Measurements from ENCODE around the gene IQSEC3. TPM values are rescaled to one million over a fixed set of nuclear protein-coding genes. Genes with fewer than 3 reads are reported as not detected.

IQSEC3 gene
- total RNA-seq, 3 donors from 2014 or later (not counting 1 experiment from before 2014, with no cell fraction given): 4.4 to 7.1 (median 5.3) TPM

DNA sequence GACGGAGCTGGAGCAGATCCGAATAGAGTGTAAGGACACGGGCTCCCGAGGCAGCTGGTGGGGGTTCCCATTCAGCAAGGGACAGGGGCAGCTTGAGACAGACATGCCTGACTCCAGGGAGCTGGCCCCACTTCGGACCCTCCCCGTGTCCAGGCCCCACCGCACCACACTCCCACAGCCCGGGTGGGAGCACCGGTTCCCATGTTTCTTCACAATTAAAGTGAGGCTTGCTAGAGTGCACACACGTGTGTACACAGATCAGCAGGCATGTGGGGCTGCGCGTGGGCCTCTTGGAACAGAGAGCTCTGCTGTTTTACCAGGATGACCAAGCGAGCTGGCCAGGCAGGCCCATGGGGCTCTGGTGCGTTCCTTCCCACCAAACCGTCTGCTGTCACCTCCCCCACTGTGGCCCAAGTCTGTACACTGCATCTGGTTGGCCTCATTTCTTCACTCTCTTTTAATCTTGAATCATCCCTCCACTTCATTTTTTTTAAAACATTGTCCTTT lies 99.3 kb downstream of the IQSEC3 start:
- intact Hi-C loops (cut with micrococcal nuclease): no loop called here
- Mint-ChIP-seq H3K27ac (no peak overlapping the region), H3K9me3 (no peaks in the 10 kb centered on the region), H3K36me3 (no peaks in the 10 kb centered on the region), H3K27me3 (ENCODE audit: low read depth in 2 of 2) (peaks cover 0 to 11% of the 10 kb centered on the region in 2 donors), H3K4me3 (no peak overlapping the region), H3K4me1 (peaks cover 17 to 18% of the 10 kb centered on the region in 2 donors)
- TF ChIP-seq, protein P1, sequence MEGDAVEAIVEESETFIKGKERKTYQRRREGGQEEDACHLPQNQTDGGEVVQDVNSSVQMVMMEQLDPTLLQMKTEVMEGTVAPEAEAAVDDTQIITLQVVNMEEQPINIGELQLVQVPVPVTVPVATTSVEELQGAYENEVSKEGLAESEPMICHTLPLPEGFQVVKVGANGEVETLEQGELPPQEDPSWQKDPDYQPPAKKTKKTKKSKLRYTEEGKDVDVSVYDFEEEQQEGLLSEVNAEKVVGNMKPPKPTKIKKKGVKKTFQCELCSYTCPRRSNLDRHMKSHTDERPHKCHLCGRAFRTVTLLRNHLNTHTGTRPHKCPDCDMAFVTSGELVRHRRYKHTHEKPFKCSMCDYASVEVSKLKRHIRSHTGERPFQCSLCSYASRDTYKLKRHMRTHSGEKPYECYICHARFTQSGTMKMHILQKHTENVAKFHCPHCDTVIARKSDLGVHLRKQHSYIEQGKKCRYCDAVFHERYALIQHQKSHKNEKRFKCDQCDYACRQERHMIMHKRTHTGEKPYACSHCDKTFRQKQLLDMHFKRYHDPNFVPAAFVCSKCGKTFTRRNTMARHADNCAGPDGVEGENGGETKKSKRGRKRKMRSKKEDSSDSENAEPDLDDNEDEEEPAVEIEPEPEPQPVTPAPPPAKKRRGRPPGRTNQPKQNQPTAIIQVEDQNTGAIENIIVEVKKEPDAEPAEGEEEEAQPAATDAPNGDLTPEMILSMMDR (IDR thresholded peaks at IDR 0.05): no peak
- Histone ChIP-seq H3K27me3 (ENCODE audit: control insufficient read depth, insufficient read depth, low read length) (no peaks in the 10 kb centered on the region), H3K4me3 (ENCODE audit: low read length) (no peak overlapping the region), H3K4me1 (ENCODE audit: control insufficient read depth, insufficient read depth, low read length) (peaks cover 8% of the 10 kb centered on the region), H3K36me3 (ENCODE audit: control insufficient read depth, insufficient read depth, low read length) (no peaks in the 10 kb centered on the region), H3K27ac (ENCODE audit: low read length) (no peak overlapping the region), H3K9me3 (ENCODE audit: control insufficient read depth, insufficient read depth, low read length) (no peaks in the 10 kb centered on the region)
- 91% methylated on average over 15 of the region's 15 CpGs for whole genome bisulfite sequencing (ENCODE audit: insufficient coverage)
- DNase-seq (no peak), ATAC-seq (no peak)

GRCh38 chr12:166425-167075 lies 100.0 kb downstream of the IQSEC3 start:
- Histone ChIP-seq H3K27ac (ENCODE audit: low read length) (no peak overlapping the region), H3K4me1 (ENCODE audit: control insufficient read depth, insufficient read depth, low read length) (peaks cover 8% of the 10 kb centered on the region), H3K9me3 (ENCODE audit: control insufficient read depth, insufficient read depth, low read length) (no peaks in the 10 kb centered on the region), H3K36me3 (ENCODE audit: control insufficient read depth, insufficient read depth, low read length) (no peaks in the 10 kb centered on the region), H3K27me3 (ENCODE audit: control insufficient read depth, insufficient read depth, low read length) (no peaks in the 10 kb centered on the region), H3K4me3 (ENCODE audit: low read length) (no peak overlapping the region)
- intact Hi-C loops (cut with micrococcal nuclease): no loop called here
- H3K36me3 Mint-ChIP-seq: no peaks in the 10 kb centered on the region
- H3K27ac Mint-ChIP-seq: no peak overlapping the region
- WGBS (ENCODE audit: insufficient coverage): 88% methylated on average over 11 of the region's 11 CpGs
- TF ChIP-seq, protein P1 (IDR thresholded peaks at IDR 0.05): no peak
- no peaks in the 10 kb centered on the region for H3K9me3 Mint-ChIP-seq
- DNase-seq: no peak
- H3K4me3 Mint-ChIP-seq: no peak overlapping the region
- ATAC-seq: no peak
- peaks cover 17 to 18% of the 10 kb centered on the region in 2 donors for H3K4me1 Mint-ChIP-seq
- H3K27me3 Mint-ChIP-seq (ENCODE audit: low read depth in 2 of 2): peaks cover 3 to 11% of the 10 kb centered on the region in 2 donors

GRCh38 chr12:167959-168600 lies 101.5 kb downstream of the IQSEC3 start:
- Mint-ChIP-seq H3K27me3 (ENCODE audit: low read depth in 2 of 2) (peaks cover 3 to 11% of the 10 kb centered on the region in 2 donors), H3K9me3 (no peaks in the 10 kb centered on the region), H3K27ac (no peak overlapping the region), H3K4me3 (no peak overlapping the region), H3K36me3 (no peaks in the 10 kb centered on the region), H3K4me1 (peaks cover 18 to 24% of the 10 kb centered on the region in 2 donors)
- 92% methylated on average over 12 of the region's 12 CpGs for WGBS (ENCODE audit: insufficient coverage)
- TF ChIP-seq, protein P1 (IDR thresholded peaks at IDR 0.05): no peak
- intact Hi-C loops (cut with micrococcal nuclease): no loop called here
- Histone ChIP-seq H3K36me3 (ENCODE audit: control insufficient read depth, insufficient read depth, low read length) (no peaks in the 10 kb centered on the region), H3K4me3 (ENCODE audit: low read length) (no peak overlapping the region), H3K27ac (ENCODE audit: low read length) (no peak overlapping the region), H3K9me3 (ENCODE audit: control insufficient read depth, insufficient read depth, low read length) (no peaks in the 10 kb centered on the region), H3K27me3 (ENCODE audit: control insufficient read depth, insufficient read depth, low read length) (no peaks in the 10 kb centered on the region), H3K4me1 (ENCODE audit: control insufficient read depth, insufficient read depth, low read length) (peaks cover 11% of the 10 kb centered on the region)
- ATAC-seq: no peak
- DNase-seq: no peak

Data from natural killer cell (primary cell).